GM20000 (cell line): ENCODE measurements around the gene NT5DC3.

Source experiments
- DNase-seq: peaks from one replicate; pipeline ENCODE4 v3.0.0; 2012; ENCODE audit warnings: low spot score
- CTCF ChIP-seq: IDR thresholded peaks from 2 replicates; pipeline ENCODE4 v1.5.1; 2012; ENCODE audit warnings: mild to moderate bottlenecking, control low read depth; ENCODE audit errors: extremely low read depth, missing control alignments

Gene NT5DC3

GRCh38 chr12:103820881-103821489 is 20.0 kb downstream of the NT5DC3 start:
- no peak for TF ChIP-seq CTCF
- no peak for DNase-seq

GRCh38 chr12:103820361-103820760 is 20.7 kb downstream of the NT5DC3 start:
- TF ChIP-seq CTCF, result no peak
- no peak for DNase-seq

- no peak for TF ChIP-seq CTCF
- no peak for DNase-seq
Measured at GRCh38 chr12:103819892-103820291, 21.1 kb downstream of the NT5DC3 start.

GRCh38 chr12:103819312-103819711 is 21.7 kb downstream of the NT5DC3 start:
- TF ChIP-seq CTCF, result no peak

GRCh38 chr12:103817791-103818190 is 23.2 kb downstream of the NT5DC3 start:
- no peak for DNase-seq
- TF ChIP-seq CTCF, result no peak

More at GRCh38 chr12:103819312-103819711, 21.7 kb downstream of the NT5DC3 start:
- DNase-seq, result no peak

- no peak for DNase-seq
- TF ChIP-seq CTCF, result no peak
Measured at GRCh38 chr12:103816663-103817062, 24.4 kb downstream of the NT5DC3 start.

GRCh38 chr12:103814436-103814835 is 26.6 kb downstream of the NT5DC3 start:
- TF ChIP-seq CTCF, result no peak

More at GRCh38 chr12:103814436-103814835, 26.6 kb downstream of the NT5DC3 start:
- DNase-seq, result no peak
